ENCODE measurements around the gene BDKRB1. TPM values are rescaled to one million over a fixed set of nuclear protein-coding genes. Genes with fewer than 3 reads are reported as not detected.

Gene BDKRB1
- total RNA-seq, 1 donor from 2014 or later: 0.20 TPM

DNA sequence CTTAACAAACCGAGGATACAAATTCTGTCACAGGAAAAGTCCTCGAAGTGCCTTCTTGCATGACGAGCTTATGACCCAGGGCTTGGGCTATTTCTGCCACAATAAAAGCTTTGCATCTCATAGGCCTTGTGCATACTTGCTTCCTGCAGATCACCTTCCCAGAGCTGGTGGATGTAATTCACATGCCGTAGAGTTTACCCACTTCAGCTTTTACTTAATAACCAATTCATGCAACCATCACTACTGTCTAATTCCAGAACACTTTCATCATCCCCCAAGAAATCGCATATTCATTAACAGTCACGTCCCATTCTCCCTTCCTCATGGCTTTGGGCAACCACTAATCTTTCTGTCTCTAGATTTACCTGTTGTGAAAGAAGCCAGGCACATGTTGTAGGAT, 9.0 kb upstream of the BDKRB1 start:
- H3K4me1 ChIP-seq (ENCODE audit: insufficient read depth, low read length): peaks cover 9% of the 10 kb centered on the region
- peaks cover 7% of the 10 kb centered on the region for H3K27me3 Mint-ChIP-seq (ENCODE audit: low read depth, unreplicated experiment)
- no peak for DNase-seq (ENCODE audit: low read depth)
- H4K20me1 ChIP-seq (ENCODE audit: insufficient read depth, low read length): no peaks in the 10 kb centered on the region
- H3K4me1 Mint-ChIP-seq (ENCODE audit: low read depth, unreplicated experiment): peaks cover 20% of the 10 kb centered on the region
- H3K27ac Mint-ChIP-seq (ENCODE audit: unreplicated experiment): no peak overlapping the region
- H3K27ac ChIP-seq (ENCODE audit: low read depth, low read length): no peak overlapping the region
- H3K27me3 ChIP-seq (ENCODE audit: insufficient read depth, low read length): no peaks in the 10 kb centered on the region
- H3K9ac ChIP-seq (ENCODE audit: low read length): no peak overlapping the region
- H3K36me3 ChIP-seq (ENCODE audit: insufficient read depth, low read length): no peaks in the 10 kb centered on the region
- TF ChIP-seq EZH2 (IDR thresholded peaks at IDR 0.05; ENCODE audit: insufficient read depth, low read length): no peak
- TF ChIP-seq, protein P1, sequence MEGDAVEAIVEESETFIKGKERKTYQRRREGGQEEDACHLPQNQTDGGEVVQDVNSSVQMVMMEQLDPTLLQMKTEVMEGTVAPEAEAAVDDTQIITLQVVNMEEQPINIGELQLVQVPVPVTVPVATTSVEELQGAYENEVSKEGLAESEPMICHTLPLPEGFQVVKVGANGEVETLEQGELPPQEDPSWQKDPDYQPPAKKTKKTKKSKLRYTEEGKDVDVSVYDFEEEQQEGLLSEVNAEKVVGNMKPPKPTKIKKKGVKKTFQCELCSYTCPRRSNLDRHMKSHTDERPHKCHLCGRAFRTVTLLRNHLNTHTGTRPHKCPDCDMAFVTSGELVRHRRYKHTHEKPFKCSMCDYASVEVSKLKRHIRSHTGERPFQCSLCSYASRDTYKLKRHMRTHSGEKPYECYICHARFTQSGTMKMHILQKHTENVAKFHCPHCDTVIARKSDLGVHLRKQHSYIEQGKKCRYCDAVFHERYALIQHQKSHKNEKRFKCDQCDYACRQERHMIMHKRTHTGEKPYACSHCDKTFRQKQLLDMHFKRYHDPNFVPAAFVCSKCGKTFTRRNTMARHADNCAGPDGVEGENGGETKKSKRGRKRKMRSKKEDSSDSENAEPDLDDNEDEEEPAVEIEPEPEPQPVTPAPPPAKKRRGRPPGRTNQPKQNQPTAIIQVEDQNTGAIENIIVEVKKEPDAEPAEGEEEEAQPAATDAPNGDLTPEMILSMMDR (IDR thresholded peaks at IDR 0.05; ENCODE audit: insufficient read depth, low read depth, low read length): no peak
- no peaks in the 10 kb centered on the region for H3K9me3 ChIP-seq (ENCODE audit: insufficient read depth, low read depth, low read length)
- no peaks in the 10 kb centered on the region for H3K36me3 Mint-ChIP-seq (ENCODE audit: low read depth, unreplicated experiment)
- H3K9me3 Mint-ChIP-seq (ENCODE audit: unreplicated experiment): peaks cover 5% of the 10 kb centered on the region
- no peak for FAIRE-seq
- no peak overlapping the region for H3K4me2 ChIP-seq (ENCODE audit: low read length)
- no peaks in the 10 kb centered on the region for H3K79me2 ChIP-seq (ENCODE audit: insufficient read depth, low read length)
- no peak overlapping the region for H3K4me3 Mint-ChIP-seq (ENCODE audit: unreplicated experiment)
- no peak overlapping the region for H2AFZ ChIP-seq (ENCODE audit: low read depth, low read length)
- H3K4me3 ChIP-seq (ENCODE audit: insufficient read depth, low read depth, low read length): no peak overlapping the region

DNA sequence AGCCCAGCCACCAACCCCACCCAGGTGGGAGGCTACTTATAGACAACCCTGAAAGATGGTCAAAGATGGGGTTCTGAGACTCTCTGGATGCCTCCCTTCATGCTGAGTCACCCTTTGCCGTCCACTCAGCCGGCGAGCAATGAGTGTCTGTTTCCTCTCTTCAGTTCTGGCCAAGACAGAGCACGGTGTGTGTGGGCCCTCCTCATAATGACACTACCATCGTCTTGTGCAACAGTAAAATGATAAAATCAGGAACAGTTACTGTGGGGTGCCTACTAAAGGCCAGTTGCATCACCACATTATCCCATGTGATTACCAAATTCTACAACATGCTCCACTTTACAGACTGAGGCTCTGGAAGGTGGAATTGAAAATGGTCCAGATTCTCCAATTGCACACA, 7.0 kb upstream of the BDKRB1 start:
- no peak overlapping the region for H3K4me3 Mint-ChIP-seq (ENCODE audit: unreplicated experiment)
- Histone ChIP-seq H3K4me3 (ENCODE audit: insufficient read depth, low read depth, low read length) (no peak overlapping the region), H3K4me1 (ENCODE audit: insufficient read depth, low read length) (peaks cover 21% of the 10 kb centered on the region), H4K20me1 (ENCODE audit: insufficient read depth, low read length) (no peaks in the 10 kb centered on the region), H3K27me3 (ENCODE audit: insufficient read depth, low read length) (no peaks in the 10 kb centered on the region), H3K79me2 (ENCODE audit: insufficient read depth, low read length) (no peaks in the 10 kb centered on the region), H3K36me3 (ENCODE audit: insufficient read depth, low read length) (no peaks in the 10 kb centered on the region), H3K9me3 (ENCODE audit: insufficient read depth, low read depth, low read length) (no peaks in the 10 kb centered on the region), H2AFZ (ENCODE audit: low read depth, low read length) (no peak overlapping the region), H3K9ac (ENCODE audit: low read length) (no peak overlapping the region), H3K27ac (ENCODE audit: low read depth, low read length) (no peak overlapping the region), H3K4me2 (ENCODE audit: low read length) (no peak overlapping the region)
- no peaks in the 10 kb centered on the region for H3K36me3 Mint-ChIP-seq (ENCODE audit: low read depth, unreplicated experiment)
- peak; percentile 20 for FAIRE-seq
- no peak overlapping the region for H3K27ac Mint-ChIP-seq (ENCODE audit: unreplicated experiment)
- H3K4me1 Mint-ChIP-seq (ENCODE audit: low read depth, unreplicated experiment): peaks cover 34% of the 10 kb centered on the region
- peaks cover 2% of the 10 kb centered on the region for H3K9me3 Mint-ChIP-seq (ENCODE audit: unreplicated experiment)
- no peaks in the 10 kb centered on the region for H3K27me3 Mint-ChIP-seq (ENCODE audit: low read depth, unreplicated experiment)
- no peak for TF ChIP-seq EZH2 (IDR thresholded peaks at IDR 0.05; ENCODE audit: insufficient read depth, low read length)
- TF ChIP-seq, protein P1 (IDR thresholded peaks at IDR 0.05; ENCODE audit: insufficient read depth, low read depth, low read length): no peak
- DNase-seq (ENCODE audit: low read depth): peak; percentile 74

DNA sequence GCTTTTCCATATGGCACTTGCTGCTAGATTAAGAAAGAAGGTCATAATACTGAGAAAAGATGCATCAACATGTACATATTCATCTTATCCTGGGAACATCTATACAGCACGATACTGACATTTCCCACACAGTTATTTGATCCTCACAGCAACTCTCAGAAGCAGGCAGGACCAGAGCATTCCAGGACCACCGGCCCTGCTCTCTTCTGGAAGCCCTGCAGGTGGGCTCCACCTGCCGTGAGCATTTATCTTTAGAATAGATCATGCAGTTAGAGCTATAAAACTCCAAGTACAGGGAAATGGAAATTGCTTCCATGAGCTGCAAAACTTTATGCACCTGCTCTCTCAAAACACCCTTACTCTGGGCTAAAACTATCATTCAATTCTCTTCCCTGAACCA, 5.5 kb upstream of the BDKRB1 start:
- Mint-ChIP-seq H3K9me3 (ENCODE audit: unreplicated experiment) (no peaks in the 10 kb centered on the region), H3K36me3 (ENCODE audit: low read depth, unreplicated experiment) (no peaks in the 10 kb centered on the region), H3K4me3 (ENCODE audit: unreplicated experiment) (no peak overlapping the region), H3K27me3 (ENCODE audit: low read depth, unreplicated experiment) (no peaks in the 10 kb centered on the region), H3K27ac (ENCODE audit: unreplicated experiment) (no peak overlapping the region), H3K4me1 (ENCODE audit: low read depth, unreplicated experiment) (peaks cover 41% of the 10 kb centered on the region)
- TF ChIP-seq, protein P1 (IDR thresholded peaks at IDR 0.05; ENCODE audit: insufficient read depth, low read depth, low read length): no peak
- TF ChIP-seq EZH2 (IDR thresholded peaks at IDR 0.05; ENCODE audit: insufficient read depth, low read length): no peak
- H3K27me3 ChIP-seq (ENCODE audit: insufficient read depth, low read length): no peaks in the 10 kb centered on the region
- no peak overlapping the region for H3K4me2 ChIP-seq (ENCODE audit: low read length)
- peaks cover 25% of the 10 kb centered on the region for H3K4me1 ChIP-seq (ENCODE audit: insufficient read depth, low read length)
- no peak overlapping the region for H3K27ac ChIP-seq (ENCODE audit: low read depth, low read length)
- DNase-seq (ENCODE audit: low read depth): no peak
- no peaks in the 10 kb centered on the region for H4K20me1 ChIP-seq (ENCODE audit: insufficient read depth, low read length)
- H3K4me3 ChIP-seq (ENCODE audit: insufficient read depth, low read depth, low read length): no peak overlapping the region
- H3K36me3 ChIP-seq (ENCODE audit: insufficient read depth, low read length): no peaks in the 10 kb centered on the region
- FAIRE-seq: no peak
- H3K9me3 ChIP-seq (ENCODE audit: insufficient read depth, low read depth, low read length): no peaks in the 10 kb centered on the region
- H2AFZ ChIP-seq (ENCODE audit: low read depth, low read length): no peak overlapping the region
- no peaks in the 10 kb centered on the region for H3K79me2 ChIP-seq (ENCODE audit: insufficient read depth, low read length)
- no peak overlapping the region for H3K9ac ChIP-seq (ENCODE audit: low read length)
